KOPT-K1 (cell line): ENCODE measurements around the gene ZNF813.

Experiments
- H3K27ac ChIP-seq: fragments of 200-600 bp; sonication (generic); 2 replicates; pipeline ENCODE4 v1.5.1; 2016; ENCODE audit warnings: antibody characterized with exemption, mild to moderate bottlenecking, low read depth, low read length; ENCODE audit not compliant: poor library complexity, severe bottlenecking
- H3K36me3 ChIP-seq: fragments of 200-600 bp; sonication (generic); 2 replicates; pipeline ENCODE4 v1.5.1; 2017; ENCODE audit warnings: antibody characterized with exemption, mild to moderate bottlenecking, low read length, moderate library complexity; ENCODE audit not compliant: insufficient read depth
- H3K9me3 ChIP-seq: fragments of 200-600 bp; sonication (generic); 2 replicates; pipeline ENCODE4 v1.5.1; 2017; ENCODE audit warnings: antibody characterized with exemption, low read length, mild to moderate bottlenecking; ENCODE audit not compliant: insufficient read depth, poor library complexity, severe bottlenecking

ZNF813 gene

GRCh38 chr19:53525922-53526321 lies 58.4 kb downstream of the ZNF813 start:
- Histone ChIP-seq H3K36me3 (peaks cover 53% of the 10 kb centered on the region), H3K27ac (no peak overlapping the region), H3K9me3 (peaks cover 13% of the 10 kb centered on the region)

- peaks cover 49% of the 10 kb centered on the region for H3K36me3 ChIP-seq
- H3K9me3 ChIP-seq, result peaks cover 8% of the 10 kb centered on the region
- H3K27ac ChIP-seq, result no peak overlapping the region
These were observed 63.1 kb downstream of the ZNF813 start for GRCh38 chr19:53530622-53531021.

GRCh38 chr19:53531457-53531856 lies 63.9 kb downstream of the ZNF813 start:
- H3K9me3 ChIP-seq, result no peaks in the 10 kb centered on the region
- peaks cover 44% of the 10 kb centered on the region for H3K36me3 ChIP-seq
- H3K27ac ChIP-seq, result no peak overlapping the region

- peaks cover 39% of the 10 kb centered on the region for H3K36me3 ChIP-seq
- H3K9me3 ChIP-seq, result no peaks in the 10 kb centered on the region
- H3K27ac ChIP-seq, result no peak overlapping the region
These were observed 64.8 kb downstream of the ZNF813 start for GRCh38 chr19:53532362-53532761.

GRCh38 chr19:53536225-53536548 lies 68.7 kb downstream of the ZNF813 start:
- H3K27ac ChIP-seq, result no peak overlapping the region
- peaks cover 27% of the 10 kb centered on the region for H3K36me3 ChIP-seq
- no peaks in the 10 kb centered on the region for H3K9me3 ChIP-seq

GRCh38 chr19:53537121-53537520 lies 69.6 kb downstream of the ZNF813 start:
- Histone ChIP-seq H3K9me3 (no peaks in the 10 kb centered on the region), H3K36me3 (peaks cover 36% of the 10 kb centered on the region), H3K27ac (no peak overlapping the region)

GRCh38 chr19:53537521-53538377 lies 70.2 kb downstream of the ZNF813 start, which contains the start of gene ZNF331:
ZNF331 (plus strand) TSS chr19:53538145; CDS start chr19:53569377, 31,232 bp downstream.
- Histone ChIP-seq H3K36me3 (peaks cover 42% of the 10 kb centered on the region), H3K9me3 (no peaks in the 10 kb centered on the region), H3K27ac (peak within 1 kb of the TSS; percentile 59)

- Histone ChIP-seq H3K36me3 (peaks cover 37% of the 10 kb centered on the region), H3K9me3 (no peaks in the 10 kb centered on the region), H3K27ac (peak overlapping the region; percentile 59)
These were observed 71.0 kb downstream of the ZNF813 start for GRCh38 chr19:53538378-53539109.

GRCh38 chr19:53540091-53540490 lies 72.6 kb downstream of the ZNF813 start:
- no peaks in the 10 kb centered on the region for H3K9me3 ChIP-seq
- peaks cover 31% of the 10 kb centered on the region for H3K36me3 ChIP-seq
- H3K27ac ChIP-seq, result no peak overlapping the region

- Histone ChIP-seq H3K27ac (no peak overlapping the region), H3K36me3 (peaks cover 26% of the 10 kb centered on the region), H3K9me3 (no peaks in the 10 kb centered on the region)
These were observed 74.4 kb downstream of the ZNF813 start for GRCh38 chr19:53541971-53542370.

- Histone ChIP-seq H3K36me3 (peaks cover 24% of the 10 kb centered on the region), H3K27ac (no peak overlapping the region), H3K9me3 (no peaks in the 10 kb centered on the region)
These were observed 77.9 kb downstream of the ZNF813 start for GRCh38 chr19:53545271-53546065.
